Mucosa of rectum (tissue), 2 donors: Measurements from ENCODE around the gene CYP46A1.
"Not testable (repeated sequence)": the region's sequence is repeated elsewhere in the genome, so short reads cannot be mapped to it uniquely, and the experiment has no call there.

ENCODE experiments used
- H3K27ac ChIP-seq, 2 donors: one replicate each; pipeline ENCODE4 v1.7.0; 2013; ENCODE audit warnings: inconsistent platforms in 2 of 2, low read depth in 2 of 2, low read length in 2 of 2
- H3K27me3 ChIP-seq, 2 donors: one replicate each; pipeline ENCODE4 v1.7.0; 2013; ENCODE audit warnings: low read length in 2 of 2; ENCODE audit not compliant: control insufficient read depth in 2 of 2, insufficient read depth in 2 of 2
- H3K36me3 ChIP-seq, 2 donors: one replicate each; pipeline ENCODE4 v1.7.0; 2013; ENCODE audit warnings: low read length in 2 of 2; ENCODE audit not compliant: control insufficient read depth in 2 of 2, insufficient read depth in 2 of 2
- H3K4me1 ChIP-seq, 2 donors: one replicate each; pipeline ENCODE4 v1.7.0; 2013; ENCODE audit warnings: low read length in 2 of 2, mild to moderate bottlenecking in 1 of 2; ENCODE audit not compliant: control insufficient read depth in 2 of 2, insufficient read depth in 2 of 2
- H3K4me3 ChIP-seq, 2 donors: one replicate each; pipeline ENCODE4 v1.7.0; 2013; ENCODE audit warnings: low read length in 2 of 2
- H3K9ac ChIP-seq, 2 donors: one replicate each; pipeline ENCODE4 v1.7.0; 2013; ENCODE audit warnings: low read length in 2 of 2, low read depth in 1 of 2, mild to moderate bottlenecking in 1 of 2
- H3K9me3 ChIP-seq, 2 donors: one replicate each; pipeline ENCODE4 v1.7.0; 2013; ENCODE audit warnings: low read length in 2 of 2; ENCODE audit not compliant: control insufficient read depth in 2 of 2
- donor health status: healthy.
- donor health status: Normal muscosa, but diverticular disease.

CYP46A1 gene

GRCh38 chr14:99755629-99756603, 71.8 kb downstream of the CYP46A1 start:
- H3K4me1 ChIP-seq = peaks cover 11 to 16% of the 10 kb centered on the region in 2 donors
- H3K4me3 ChIP-seq = no peak overlapping the region
- peak overlapping the region in 1 of 2 donors; percentile 39 for H3K27ac ChIP-seq
- H3K27me3 ChIP-seq = peaks cover 2 to 12% of the 10 kb centered on the region in 2 donors
- peak overlapping the region in 1 of 2 donors; percentile 37 for H3K9ac ChIP-seq
- H3K9me3 ChIP-seq = no peaks in the 10 kb centered on the region
- H3K36me3 ChIP-seq = no peaks in the 10 kb centered on the region

GRCh38 chr14:99756796-99757195, 72.7 kb downstream of the CYP46A1 start:
- Histone ChIP-seq H3K9ac (no peak overlapping the region), H3K4me1 (peaks cover 11 to 16% of the 10 kb centered on the region in 2 donors), H3K27ac (no peak overlapping the region)

GRCh38 chr14:99757331-99758070, 73.4 kb downstream of the CYP46A1 start:
- H3K9ac ChIP-seq = no peak overlapping the region
- peaks cover 8 to 16% of the 10 kb centered on the region in 2 donors for H3K4me1 ChIP-seq
- H3K36me3 ChIP-seq = no peaks in the 10 kb centered on the region
- peak overlapping the region; percentile 60 to 68 for H3K27ac ChIP-seq
- H3K27me3 ChIP-seq = peaks cover 2 to 6% of the 10 kb centered on the region in 2 donors
- no peaks in the 10 kb centered on the region for H3K9me3 ChIP-seq
- no peak overlapping the region for H3K4me3 ChIP-seq

More at GRCh38 chr14:99756796-99757195, 72.7 kb downstream of the CYP46A1 start:
- Histone ChIP-seq H3K36me3 (no peaks in the 10 kb centered on the region), H3K9me3 (no peaks in the 10 kb centered on the region), H3K4me3 (no peak overlapping the region), H3K27me3 (peaks cover 2 to 6% of the 10 kb centered on the region in 2 donors)

DNA sequence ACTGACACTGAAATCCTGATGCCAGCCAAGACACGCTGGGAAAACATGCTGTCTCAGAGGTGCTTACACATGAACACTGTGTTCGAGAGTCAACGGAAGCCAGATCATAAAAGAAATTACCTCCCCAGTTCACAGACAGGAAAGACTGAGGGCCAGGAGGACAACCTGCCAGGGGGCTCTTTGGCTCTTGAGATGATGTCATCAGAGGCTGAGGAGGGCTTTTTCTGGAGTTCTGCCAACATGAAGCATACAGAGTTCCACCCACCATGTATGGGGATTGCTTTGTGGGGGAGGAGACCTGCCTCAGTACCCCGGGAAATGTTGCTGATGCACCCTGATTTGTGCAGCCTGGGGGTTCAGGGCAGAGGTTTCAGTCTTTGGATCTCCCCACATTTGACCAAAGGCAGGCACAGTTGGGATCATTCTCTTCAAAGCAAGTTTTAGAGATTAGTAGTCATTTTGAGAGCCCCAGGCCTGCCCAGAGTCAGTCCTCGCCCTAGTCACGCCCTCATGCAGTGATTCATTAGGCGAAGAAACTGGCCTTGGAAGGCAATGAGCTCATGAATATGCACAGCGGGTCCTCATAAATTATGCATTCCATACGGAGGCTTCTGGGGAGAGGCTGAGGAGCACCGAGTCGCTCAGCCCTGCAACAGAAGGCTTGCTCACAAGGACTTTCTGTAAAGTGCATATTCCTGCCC, 74.2 kb downstream of the CYP46A1 start:
- Histone ChIP-seq H3K4me3 (no peak overlapping the region), H3K27ac (peak overlapping the region; percentile 60 to 68), H3K4me1 (peaks cover 6 to 15% of the 10 kb centered on the region in 2 donors), H3K36me3 (no peaks in the 10 kb centered on the region), H3K9me3 (no peaks in the 10 kb centered on the region), H3K9ac (no peak overlapping the region), H3K27me3 (peaks cover 0 to 5% of the 10 kb centered on the region in 2 donors)

GRCh38 chr14:99758872-99759545, 74.9 kb downstream of the CYP46A1 start:
- H3K9ac ChIP-seq = no peak overlapping the region
- no peaks in the 10 kb centered on the region for H3K27me3 ChIP-seq
- no peak overlapping the region for H3K4me3 ChIP-seq
- H3K9me3 ChIP-seq = no peaks in the 10 kb centered on the region
- peak overlapping the region in 1 of 2 donors; percentile 68 for H3K27ac ChIP-seq
- H3K36me3 ChIP-seq = no peaks in the 10 kb centered on the region
- peaks cover 6 to 12% of the 10 kb centered on the region in 2 donors for H3K4me1 ChIP-seq

DNA sequence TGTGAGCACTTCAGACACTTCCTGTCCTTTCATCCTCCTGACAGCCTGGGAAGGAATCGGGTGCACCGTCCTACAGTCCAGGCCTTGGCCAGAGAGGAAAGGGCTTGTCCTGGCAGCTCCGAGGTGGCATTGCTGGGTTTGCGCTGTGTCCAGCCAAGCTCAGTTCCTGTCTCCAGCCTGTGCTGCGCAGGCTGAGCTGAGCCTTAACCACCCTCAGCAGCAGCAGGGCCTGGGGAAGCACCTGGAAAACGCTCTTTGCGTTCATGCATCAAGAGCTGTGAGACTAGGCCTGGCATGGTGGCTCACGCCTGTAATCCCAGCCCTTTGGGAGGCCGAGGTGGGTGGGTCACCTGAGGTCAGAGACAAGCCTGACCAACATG, 75.4 kb downstream of the CYP46A1 start:
- H3K9ac ChIP-seq = no peak overlapping the region
- H3K4me1 ChIP-seq = peaks cover 6 to 12% of the 10 kb centered on the region in 2 donors
- peaks cover 0 to 3% of the 10 kb centered on the region in 2 donors for H3K27me3 ChIP-seq
- no peaks in the 10 kb centered on the region for H3K9me3 ChIP-seq
- H3K4me3 ChIP-seq = no peak overlapping the region
- H3K36me3 ChIP-seq = no peaks in the 10 kb centered on the region
- H3K27ac ChIP-seq = no peak overlapping the region

GRCh38 chr14:99760817-99761216, 76.7 kb downstream of the CYP46A1 start:
- H3K9me3 ChIP-seq = no peaks in the 10 kb centered on the region
- peaks cover 0 to 3% of the 10 kb centered on the region in 2 donors for H3K27me3 ChIP-seq
- H3K27ac ChIP-seq = no peak overlapping the region
- H3K36me3 ChIP-seq = no peaks in the 10 kb centered on the region
- H3K4me3 ChIP-seq = no peak overlapping the region
- no peak overlapping the region for H3K9ac ChIP-seq
- peaks cover 3 to 8% of the 10 kb centered on the region in 2 donors for H3K4me1 ChIP-seq

DNA sequence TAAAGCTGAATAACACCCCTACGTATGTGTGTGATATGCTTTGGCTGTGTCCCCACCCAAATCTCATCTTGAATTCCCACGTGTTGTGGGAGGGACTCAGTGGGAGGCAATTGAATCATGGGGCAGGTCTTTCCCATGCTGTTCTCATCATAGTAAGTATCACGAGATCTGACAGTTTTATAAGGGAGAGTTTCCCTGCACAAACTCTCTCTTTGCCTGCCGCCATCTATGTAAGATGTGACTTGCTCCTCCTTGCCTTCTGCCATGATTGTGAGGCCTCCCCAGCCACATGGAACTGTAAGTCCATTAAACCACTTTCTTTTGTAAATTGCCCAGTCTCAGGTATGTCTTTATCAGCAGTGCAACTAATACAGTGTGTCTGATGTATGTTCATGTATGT, 78.8 kb downstream of the CYP46A1 start:
- H3K9me3 ChIP-seq, H3K27ac ChIP-seq, H3K36me3 ChIP-seq, H3K4me1 ChIP-seq, H3K4me3 ChIP-seq, H3K27me3 ChIP-seq, H3K9ac ChIP-seq: not testable (repeated sequence)

DNA sequence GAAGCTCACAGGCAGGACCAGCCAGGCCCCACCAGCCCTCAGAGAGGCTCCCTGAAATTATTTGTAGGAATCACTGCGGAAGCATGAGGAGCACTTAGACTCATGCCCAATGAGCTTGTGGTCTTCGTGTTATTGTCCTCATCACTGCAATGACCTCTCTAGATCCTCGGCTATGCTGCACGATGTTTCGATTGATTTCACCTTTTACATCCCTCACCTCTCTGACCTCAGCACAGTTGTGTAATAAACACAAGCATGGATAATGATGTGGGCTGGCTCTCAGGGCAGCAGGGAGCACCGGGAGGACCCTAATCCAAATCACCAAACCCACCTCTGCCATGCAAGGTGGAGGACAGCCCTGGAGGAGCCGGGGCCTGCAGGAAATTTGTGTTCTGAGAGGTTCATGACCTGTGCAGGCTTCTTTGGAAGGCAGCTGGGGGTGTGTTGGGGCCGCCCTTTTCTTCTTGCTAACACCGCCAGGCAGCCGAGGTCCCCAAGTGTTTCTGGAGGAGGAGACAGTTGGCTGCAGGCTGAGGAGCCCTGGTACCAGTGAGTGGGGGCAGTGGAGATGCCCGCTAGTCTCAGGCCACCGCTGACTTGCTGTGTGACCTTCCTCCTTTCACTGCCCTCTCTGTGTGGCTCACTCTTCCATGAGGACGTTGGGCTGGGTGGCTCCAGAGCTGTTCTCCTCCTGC, 79.6 kb downstream of the CYP46A1 start:
- Histone ChIP-seq H3K27me3 (peaks cover 0 to 3% of the 10 kb centered on the region in 2 donors), H3K9ac (no peak overlapping the region), H3K4me3 (no peak overlapping the region), H3K9me3 (no peaks in the 10 kb centered on the region), H3K27ac (no peak overlapping the region), H3K36me3 (no peaks in the 10 kb centered on the region), H3K4me1 (no peaks in the 10 kb centered on the region)
